GM21447 (cell line): ENCODE data around the gene DGKD.
"Not testable (repeated sequence)": the region's sequence is repeated elsewhere in the genome, so short reads cannot be mapped to it uniquely, and the experiment has no call there.

Experiments used
- ATAC-seq: cut with Tn5 transposase; IDR thresholded peaks from one replicate; pipeline ENCODE4 v1.9.1; 2021; ENCODE audit not compliant: unreplicated experiment

Gene DGKD

DNA sequence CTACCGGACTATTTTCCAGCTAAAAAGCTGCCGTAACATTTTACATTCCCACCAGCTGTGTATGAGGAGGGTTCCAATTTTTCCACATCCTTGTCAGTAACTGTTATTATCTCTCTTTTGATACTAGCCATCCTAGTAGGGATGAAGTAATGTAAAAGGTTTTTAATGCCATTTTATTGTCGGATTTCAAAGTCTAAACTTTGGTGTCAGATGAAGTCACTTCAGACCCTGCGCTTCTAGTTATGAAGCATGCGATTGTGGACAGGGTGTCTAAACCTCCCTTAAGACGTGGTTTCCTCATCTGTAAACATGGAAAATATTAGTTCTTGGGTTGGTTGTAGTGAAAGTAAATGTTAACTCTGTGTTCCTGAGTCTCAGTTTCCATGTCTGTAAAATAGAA, 4.7 kb downstream of the DGKD start:
- no peak for ATAC-seq

DNA sequence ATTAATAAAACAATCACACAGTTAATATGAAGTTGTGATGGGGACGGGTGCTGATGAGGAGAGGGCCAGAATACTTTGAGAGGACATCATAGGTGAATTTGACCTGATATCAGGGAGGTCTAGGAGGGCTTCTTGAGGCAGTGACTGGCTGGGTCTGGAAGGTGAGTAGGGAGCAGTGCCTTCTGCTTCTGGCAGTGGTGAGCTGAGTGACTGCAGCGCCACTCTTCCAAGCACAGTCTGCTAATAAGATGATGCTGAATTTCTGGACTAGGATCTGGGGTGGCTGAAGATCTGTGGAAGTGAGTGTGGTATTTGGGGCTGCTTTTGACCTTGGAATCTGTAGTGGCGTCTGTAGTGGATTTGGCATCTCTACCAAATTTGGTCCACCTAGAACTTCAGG, 5.5 kb downstream of the DGKD start:
- ATAC-seq = no peak

GRCh38 chr2:233360771-233361176, 6.5 kb downstream of the DGKD start:
- no peak for ATAC-seq

DNA sequence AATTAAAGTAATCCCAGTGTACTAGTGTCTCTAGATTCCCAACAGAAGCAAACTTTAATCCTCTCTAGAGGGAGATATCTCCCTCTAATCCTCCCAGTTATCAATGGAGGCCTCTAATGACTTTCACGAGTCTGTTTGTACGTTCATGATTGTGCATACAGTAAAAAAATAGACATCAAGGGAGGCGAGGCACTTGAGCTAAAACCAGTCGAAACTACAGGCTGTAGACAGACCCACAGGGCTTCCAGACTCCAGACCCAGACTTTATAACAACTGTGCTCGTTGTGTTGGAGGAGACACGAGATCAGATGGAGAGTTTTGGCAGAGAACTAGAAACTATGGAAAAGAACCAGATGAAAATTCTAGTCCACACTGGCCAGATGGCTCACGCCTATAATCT, 7.0 kb downstream of the DGKD start:
- ATAC-seq = no peak

DNA sequence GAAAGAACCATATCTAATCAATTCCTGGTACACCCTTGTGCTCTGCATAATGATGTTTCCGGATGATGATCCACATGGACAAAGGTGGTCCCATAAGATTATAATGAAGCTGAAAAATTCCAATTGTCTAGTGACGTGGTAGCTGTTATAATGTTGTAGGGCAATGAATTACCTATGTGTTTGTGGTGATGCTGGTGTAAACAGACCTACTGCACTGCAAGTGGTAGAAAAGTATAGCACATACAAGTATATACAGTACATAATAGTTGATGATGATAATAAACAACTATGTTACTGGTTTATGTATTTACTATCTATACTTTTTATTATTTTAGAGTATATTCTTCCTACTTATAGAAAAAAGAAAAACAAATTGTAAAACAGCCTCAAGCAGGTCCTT, 8.4 kb downstream of the DGKD start:
- ATAC-seq = no peak

DNA sequence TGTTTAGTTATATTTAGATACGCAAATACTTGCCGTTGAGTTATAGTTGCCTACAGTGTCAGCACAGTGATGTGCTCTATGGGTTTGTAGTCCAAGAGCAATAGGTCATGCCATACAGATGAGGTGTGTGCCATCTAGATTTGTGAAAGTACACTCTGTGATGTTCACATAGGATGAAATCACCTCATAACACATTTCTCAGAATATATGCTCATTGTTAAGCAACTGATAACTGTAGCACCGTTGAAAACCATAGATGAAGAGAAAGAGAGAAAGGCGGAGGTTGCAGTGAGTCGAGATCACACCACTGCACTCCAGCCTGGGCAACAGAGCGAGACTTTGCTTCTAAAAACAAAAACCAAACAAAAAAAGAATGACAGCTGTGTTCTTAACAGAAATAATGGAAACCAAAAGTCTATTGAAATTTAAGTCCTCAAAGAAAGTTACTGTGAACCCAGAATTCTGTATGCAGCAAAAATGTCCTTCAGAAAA, 9.5 kb downstream of the DGKD start:
- ATAC-seq = no peak

DNA sequence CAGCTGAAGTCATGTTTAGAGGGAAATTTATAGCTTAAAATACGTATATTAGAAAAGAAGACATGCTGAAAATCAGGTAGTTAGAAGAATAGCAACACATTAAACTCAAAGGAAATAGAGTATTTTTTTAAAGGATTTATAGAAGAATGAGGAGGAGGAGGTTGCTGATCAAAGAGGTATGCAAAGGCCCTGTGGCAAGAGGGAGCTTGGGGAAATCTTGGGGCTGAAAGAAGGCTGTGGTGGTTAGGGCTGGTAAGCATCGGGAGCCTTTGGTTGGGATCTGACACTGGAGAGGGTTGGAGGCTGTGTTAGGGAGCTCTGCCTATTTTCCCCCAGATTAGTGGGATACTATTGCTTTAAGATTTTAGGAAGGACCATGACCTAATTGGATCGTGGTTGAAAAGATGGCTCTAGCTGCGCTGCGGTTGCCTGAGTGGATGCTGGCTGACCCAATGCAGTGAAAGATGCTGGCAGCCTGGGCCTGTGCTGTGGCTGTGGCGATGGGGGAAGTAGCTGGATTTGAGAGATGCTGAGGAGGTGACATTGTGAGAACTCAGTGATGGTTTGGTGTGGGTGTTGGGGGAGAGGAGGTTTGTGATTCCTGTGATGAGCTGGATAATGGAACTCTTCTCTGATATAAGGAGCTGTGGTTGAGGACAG, 11.7 kb downstream of the DGKD start:
- no peak for ATAC-seq

GRCh38 chr2:233367586-233367985, 13.3 kb downstream of the DGKD start:
- no peak for ATAC-seq

- no peak for ATAC-seq
Observed at GRCh38 chr2:233368756-233369155, 14.5 kb downstream of the DGKD start.

DNA sequence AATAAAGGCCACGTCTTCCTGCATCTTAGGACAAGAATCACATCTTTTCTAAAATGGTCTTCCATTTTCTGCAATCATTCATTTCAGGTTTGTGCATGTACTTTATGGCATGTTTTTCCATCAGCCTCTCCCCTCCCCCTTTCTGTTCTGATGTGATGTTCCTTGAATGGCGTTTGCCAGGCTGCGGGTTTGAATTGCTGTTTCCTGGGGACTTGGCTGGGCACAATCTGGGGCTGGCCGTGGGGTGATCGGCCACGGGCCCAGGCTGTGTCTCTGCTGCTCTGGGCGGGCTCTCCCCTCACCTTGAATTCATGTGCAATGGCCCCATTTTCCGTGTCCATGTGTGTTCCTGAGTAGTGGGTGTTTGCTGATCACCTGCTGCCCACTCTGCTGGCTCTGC, 15.2 kb downstream of the DGKD start:
- no peak for ATAC-seq

- no peak for ATAC-seq
Observed at GRCh38 chr2:233369897-233370685, 15.8 kb downstream of the DGKD start.

GRCh38 chr2:233371641-233372040, 17.3 kb downstream of the DGKD start:
- ATAC-seq = no peak

- ATAC-seq = no peak
Observed at GRCh38 chr2:233372855-233373254, 18.6 kb downstream of the DGKD start.

GRCh38 chr2:233373316-233373715, 19.0 kb downstream of the DGKD start:
- ATAC-seq = no peak

- not testable (repeated sequence) for ATAC-seq
Observed at GRCh38 chr2:233374776-233375175, 20.5 kb downstream of the DGKD start.

- no peak for ATAC-seq
Observed at GRCh38 chr2:233375490-233376314, 21.4 kb downstream of the DGKD start.

DNA sequence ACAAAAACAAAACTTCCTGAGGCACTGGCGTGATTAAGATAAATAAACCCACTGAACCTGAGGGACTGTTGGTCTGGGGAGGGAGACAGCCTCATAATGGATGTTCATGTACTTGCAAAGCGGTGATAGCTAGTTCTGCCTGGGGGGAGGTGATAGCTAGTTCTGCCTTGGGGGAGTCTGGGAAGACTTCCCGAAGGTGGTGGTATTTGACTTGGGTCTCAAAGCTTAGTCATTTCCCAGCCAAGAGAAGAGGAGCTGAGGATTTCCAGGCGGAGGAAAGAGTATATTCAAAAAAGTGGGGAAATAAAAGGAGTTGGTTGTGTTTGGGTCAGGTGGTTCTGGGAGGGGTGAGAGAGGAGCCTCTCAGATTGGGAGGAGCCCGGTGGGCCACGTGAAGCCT, 24.7 kb downstream of the DGKD start:
- no peak for ATAC-seq

- no peak for ATAC-seq
Observed at GRCh38 chr2:233379441-233379840, 25.1 kb downstream of the DGKD start.

DNA sequence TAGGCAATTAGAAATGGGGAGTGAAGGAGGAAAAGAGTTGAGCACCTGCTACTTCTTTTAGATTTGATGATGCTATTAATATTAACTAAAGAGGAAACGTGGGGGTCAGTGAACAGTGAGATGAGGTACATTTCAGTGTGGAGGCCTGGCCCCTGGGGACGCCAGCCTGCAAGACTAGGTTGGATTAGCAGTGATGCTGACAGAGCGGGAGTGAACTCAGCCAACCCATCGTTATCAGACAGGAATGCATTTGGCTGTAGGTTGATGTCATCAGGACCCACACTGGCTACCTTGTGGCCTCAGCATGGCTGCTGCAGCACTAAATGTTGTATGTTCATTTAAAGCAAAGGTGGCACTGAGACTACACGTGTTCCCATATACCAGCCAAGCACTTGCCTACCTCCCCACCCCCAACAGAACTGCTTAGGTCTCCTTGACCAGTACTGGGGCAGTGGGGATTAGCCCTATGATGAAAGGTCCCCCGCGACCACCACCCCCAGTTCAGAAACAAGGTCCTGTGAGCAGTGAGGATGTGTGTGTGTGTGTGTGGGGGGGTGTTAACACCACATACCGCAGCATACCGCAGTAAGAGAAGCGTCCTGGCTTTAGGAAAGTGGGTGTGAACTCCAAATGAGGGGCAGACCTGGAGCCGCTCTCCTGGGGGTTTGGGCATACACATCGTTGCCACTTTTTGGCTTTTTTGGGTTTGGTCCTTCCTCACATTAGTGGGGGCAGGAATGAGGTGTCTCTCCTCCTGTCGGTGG, 26.0 kb downstream of the DGKD start:
- ATAC-seq = peak; percentile 41

- no peak for ATAC-seq
Observed at GRCh38 chr2:233380995-233381637, 26.8 kb downstream of the DGKD start.
